Measurements from ENCODE around the gene SPTBN5. TPM values are rescaled to one million over a fixed set of nuclear protein-coding genes. Genes with fewer than 3 reads are reported as not detected.

The SPTBN5 gene
- total RNA-seq, 1 donor from 2014 or later: 3.2 TPM

GRCh38 chr15:41891946-41892345 is 1.9 kb downstream of the SPTBN5 start:
- H3K4me3 Mint-ChIP-seq (ENCODE audit: unreplicated experiment): no peak overlapping the region
- TF ChIP-seq, protein P1, sequence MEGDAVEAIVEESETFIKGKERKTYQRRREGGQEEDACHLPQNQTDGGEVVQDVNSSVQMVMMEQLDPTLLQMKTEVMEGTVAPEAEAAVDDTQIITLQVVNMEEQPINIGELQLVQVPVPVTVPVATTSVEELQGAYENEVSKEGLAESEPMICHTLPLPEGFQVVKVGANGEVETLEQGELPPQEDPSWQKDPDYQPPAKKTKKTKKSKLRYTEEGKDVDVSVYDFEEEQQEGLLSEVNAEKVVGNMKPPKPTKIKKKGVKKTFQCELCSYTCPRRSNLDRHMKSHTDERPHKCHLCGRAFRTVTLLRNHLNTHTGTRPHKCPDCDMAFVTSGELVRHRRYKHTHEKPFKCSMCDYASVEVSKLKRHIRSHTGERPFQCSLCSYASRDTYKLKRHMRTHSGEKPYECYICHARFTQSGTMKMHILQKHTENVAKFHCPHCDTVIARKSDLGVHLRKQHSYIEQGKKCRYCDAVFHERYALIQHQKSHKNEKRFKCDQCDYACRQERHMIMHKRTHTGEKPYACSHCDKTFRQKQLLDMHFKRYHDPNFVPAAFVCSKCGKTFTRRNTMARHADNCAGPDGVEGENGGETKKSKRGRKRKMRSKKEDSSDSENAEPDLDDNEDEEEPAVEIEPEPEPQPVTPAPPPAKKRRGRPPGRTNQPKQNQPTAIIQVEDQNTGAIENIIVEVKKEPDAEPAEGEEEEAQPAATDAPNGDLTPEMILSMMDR (IDR thresholded peaks at IDR 0.05): no peak
- H3K36me3 Mint-ChIP-seq (ENCODE audit: unreplicated experiment): no peaks in the 10 kb centered on the region
- no peak overlapping the region for H3K27ac Mint-ChIP-seq (ENCODE audit: unreplicated experiment)
- DNase-seq (ENCODE audit: extremely low spot score, unreplicated experiment): no peak
- H3K27me3 Mint-ChIP-seq (ENCODE audit: unreplicated experiment): no peaks in the 10 kb centered on the region
- peaks cover 18% of the 10 kb centered on the region for H3K4me1 Mint-ChIP-seq (ENCODE audit: unreplicated experiment)
- H3K9me3 Mint-ChIP-seq (ENCODE audit: unreplicated experiment): no peaks in the 10 kb centered on the region

- TF ChIP-seq, protein P1 (IDR thresholded peaks at IDR 0.05): no peak
- Mint-ChIP-seq H3K36me3 (ENCODE audit: unreplicated experiment) (no peaks in the 10 kb centered on the region), H3K27ac (ENCODE audit: unreplicated experiment) (no peak overlapping the region), H3K4me3 (ENCODE audit: unreplicated experiment) (no peak overlapping the region), H3K9me3 (ENCODE audit: unreplicated experiment) (no peaks in the 10 kb centered on the region), H3K27me3 (ENCODE audit: unreplicated experiment) (no peaks in the 10 kb centered on the region), H3K4me1 (ENCODE audit: unreplicated experiment) (peaks cover 18% of the 10 kb centered on the region)
- DNase-seq (ENCODE audit: extremely low spot score, unreplicated experiment): no peak
These were observed 2.6 kb downstream of the SPTBN5 start for GRCh38 chr15:41891226-41891625.

GRCh38 chr15:41890050-41890690 is 3.7 kb downstream of the SPTBN5 start:
- TF ChIP-seq, protein P1 (IDR thresholded peaks at IDR 0.05): no peak
- no peak for DNase-seq (ENCODE audit: extremely low spot score, unreplicated experiment)

GRCh38 chr15:41888662-41889253 is 5.1 kb downstream of the SPTBN5 start:
- H3K27me3 Mint-ChIP-seq (ENCODE audit: unreplicated experiment): no peaks in the 10 kb centered on the region
- H3K27ac Mint-ChIP-seq (ENCODE audit: unreplicated experiment): no peak overlapping the region
- no peak overlapping the region for H3K4me3 Mint-ChIP-seq (ENCODE audit: unreplicated experiment)
- TF ChIP-seq, protein P1 (IDR thresholded peaks at IDR 0.05): no peak
- H3K4me1 Mint-ChIP-seq (ENCODE audit: unreplicated experiment): peaks cover 11% of the 10 kb centered on the region
- DNase-seq (ENCODE audit: extremely low spot score, unreplicated experiment): no peak
- no peaks in the 10 kb centered on the region for H3K36me3 Mint-ChIP-seq (ENCODE audit: unreplicated experiment)
- H3K9me3 Mint-ChIP-seq (ENCODE audit: unreplicated experiment): no peaks in the 10 kb centered on the region

More at GRCh38 chr15:41890050-41890690, 3.7 kb downstream of the SPTBN5 start:
- H3K4me3 Mint-ChIP-seq (ENCODE audit: unreplicated experiment): no peak overlapping the region
- H3K9me3 Mint-ChIP-seq (ENCODE audit: unreplicated experiment): no peaks in the 10 kb centered on the region
- H3K27me3 Mint-ChIP-seq (ENCODE audit: unreplicated experiment): no peaks in the 10 kb centered on the region
- H3K4me1 Mint-ChIP-seq (ENCODE audit: unreplicated experiment): peaks cover 19% of the 10 kb centered on the region
- H3K27ac Mint-ChIP-seq (ENCODE audit: unreplicated experiment): no peak overlapping the region
- H3K36me3 Mint-ChIP-seq (ENCODE audit: unreplicated experiment): no peaks in the 10 kb centered on the region

DNA sequence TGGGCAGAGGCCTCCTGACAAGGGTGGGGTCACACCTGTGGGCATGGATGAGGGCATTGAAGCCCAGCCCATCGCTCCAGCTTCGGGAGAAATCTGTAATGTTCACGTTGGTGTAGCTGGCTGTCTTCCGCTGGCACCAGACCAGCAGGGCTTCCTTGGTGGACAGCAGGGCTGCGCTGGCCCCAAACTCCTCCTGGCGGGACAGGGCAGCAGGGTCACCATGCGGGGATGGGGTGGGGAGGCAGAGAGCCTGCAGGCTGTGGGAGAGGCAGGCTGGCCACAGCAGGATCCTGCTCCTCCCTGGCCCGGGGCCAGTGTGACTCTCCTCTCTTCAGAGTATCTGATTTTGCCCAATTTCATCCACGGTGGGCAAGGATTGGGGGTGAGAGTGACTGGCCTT is 6.0 kb downstream of the SPTBN5 start:
- no peak for DNase-seq (ENCODE audit: extremely low spot score, unreplicated experiment)
- no peak overlapping the region for H3K4me3 Mint-ChIP-seq (ENCODE audit: unreplicated experiment)
- H3K4me1 Mint-ChIP-seq (ENCODE audit: unreplicated experiment): peaks cover 11% of the 10 kb centered on the region
- no peak overlapping the region for H3K27ac Mint-ChIP-seq (ENCODE audit: unreplicated experiment)
- TF ChIP-seq, protein P1 (IDR thresholded peaks at IDR 0.05): no peak
- no peaks in the 10 kb centered on the region for H3K9me3 Mint-ChIP-seq (ENCODE audit: unreplicated experiment)
- no peaks in the 10 kb centered on the region for H3K36me3 Mint-ChIP-seq (ENCODE audit: unreplicated experiment)
- H3K27me3 Mint-ChIP-seq (ENCODE audit: unreplicated experiment): no peaks in the 10 kb centered on the region
